Measurements from ENCODE around the gene HOXC4.

The HOXC4 gene

GRCh38 chr12:54048406-54049093 is 5.1 kb upstream of the HOXC4 start:
- H3K9me3 Mint-ChIP-seq = no peaks in the 10 kb centered on the region

GRCh38 chr12:54049108-54049507 is 4.5 kb upstream of the HOXC4 start:
- peaks cover 43% of the 10 kb centered on the region for H3K27me3 Mint-ChIP-seq (ENCODE audit: low read depth)
- H3K4me3 Mint-ChIP-seq = peak overlapping the region in 2 of 3 experiments; percentile 48 to 64
- TF ChIP-seq, protein P1, sequence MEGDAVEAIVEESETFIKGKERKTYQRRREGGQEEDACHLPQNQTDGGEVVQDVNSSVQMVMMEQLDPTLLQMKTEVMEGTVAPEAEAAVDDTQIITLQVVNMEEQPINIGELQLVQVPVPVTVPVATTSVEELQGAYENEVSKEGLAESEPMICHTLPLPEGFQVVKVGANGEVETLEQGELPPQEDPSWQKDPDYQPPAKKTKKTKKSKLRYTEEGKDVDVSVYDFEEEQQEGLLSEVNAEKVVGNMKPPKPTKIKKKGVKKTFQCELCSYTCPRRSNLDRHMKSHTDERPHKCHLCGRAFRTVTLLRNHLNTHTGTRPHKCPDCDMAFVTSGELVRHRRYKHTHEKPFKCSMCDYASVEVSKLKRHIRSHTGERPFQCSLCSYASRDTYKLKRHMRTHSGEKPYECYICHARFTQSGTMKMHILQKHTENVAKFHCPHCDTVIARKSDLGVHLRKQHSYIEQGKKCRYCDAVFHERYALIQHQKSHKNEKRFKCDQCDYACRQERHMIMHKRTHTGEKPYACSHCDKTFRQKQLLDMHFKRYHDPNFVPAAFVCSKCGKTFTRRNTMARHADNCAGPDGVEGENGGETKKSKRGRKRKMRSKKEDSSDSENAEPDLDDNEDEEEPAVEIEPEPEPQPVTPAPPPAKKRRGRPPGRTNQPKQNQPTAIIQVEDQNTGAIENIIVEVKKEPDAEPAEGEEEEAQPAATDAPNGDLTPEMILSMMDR (IDR thresholded peaks at IDR 0.05; ENCODE audit: unreplicated experiment in 3 of 3) = no peak
- peaks cover 87% of the 10 kb centered on the region for H3K4me1 Mint-ChIP-seq
- no peaks in the 10 kb centered on the region for H3K9me3 Mint-ChIP-seq
- H3K27ac Mint-ChIP-seq = peak overlapping the region; percentile 29 to 93 (median 90)
- H3K36me3 Mint-ChIP-seq (ENCODE audit: low read depth) = peaks cover 19% of the 10 kb centered on the region

More at GRCh38 chr12:54048406-54049093, 5.1 kb upstream of the HOXC4 start:
- Mint-ChIP-seq H3K27me3 (ENCODE audit: low read depth) (peaks cover 47% of the 10 kb centered on the region), H3K27ac (peak overlapping the region; percentile 29 to 93 (median 90)), H3K36me3 (ENCODE audit: low read depth) (peaks cover 19% of the 10 kb centered on the region), H3K4me3 (peak overlapping the region; percentile 34 to 64 (median 48)), H3K4me1 (peaks cover 89% of the 10 kb centered on the region)
- TF ChIP-seq, protein P1 (IDR thresholded peaks at IDR 0.05; ENCODE audit: unreplicated experiment in 3 of 3) = no peak

GRCh38 chr12:54050482-54050810 is 3.2 kb upstream of the HOXC4 start:
- peaks cover 44% of the 10 kb centered on the region for H3K27me3 Mint-ChIP-seq (ENCODE audit: low read depth)
- H3K4me3 Mint-ChIP-seq = peak overlapping the region; percentile 44 to 69 (median 66)
- peaks cover 85% of the 10 kb centered on the region for H3K4me1 Mint-ChIP-seq
- peaks cover 19% of the 10 kb centered on the region for H3K36me3 Mint-ChIP-seq (ENCODE audit: low read depth)
- peak overlapping the region; percentile 61 to 93 (median 90) for H3K27ac Mint-ChIP-seq
- no peaks in the 10 kb centered on the region for H3K9me3 Mint-ChIP-seq
- TF ChIP-seq, protein P1 (IDR thresholded peaks at IDR 0.05; ENCODE audit: unreplicated experiment in 3 of 3) = no peak

- Mint-ChIP-seq H3K27ac (peak overlapping the region; percentile 79 to 93 (median 90)), H3K36me3 (ENCODE audit: low read depth) (peaks cover 24% of the 10 kb centered on the region)
- TF ChIP-seq, protein P1 (IDR thresholded peaks at IDR 0.05; ENCODE audit: unreplicated experiment in 3 of 3) = no peak
Measured at GRCh38 chr12:54051026-54051842, 2.4 kb upstream of the HOXC4 start.

GRCh38 chr12:54051874-54052437 is 1.7 kb upstream of the HOXC4 start:
- H3K4me1 Mint-ChIP-seq = peaks cover 86% of the 10 kb centered on the region
- peak overlapping the region; percentile 62 to 83 (median 69) for H3K4me3 Mint-ChIP-seq
- TF ChIP-seq, protein P1 (IDR thresholded peaks at IDR 0.05; ENCODE audit: unreplicated experiment in 3 of 3) = no peak
- H3K27ac Mint-ChIP-seq = peak overlapping the region; percentile 79 to 90 (median 86)
- no peaks in the 10 kb centered on the region for H3K9me3 Mint-ChIP-seq
- peaks cover 23% of the 10 kb centered on the region for H3K36me3 Mint-ChIP-seq (ENCODE audit: low read depth)
- peaks cover 35% of the 10 kb centered on the region for H3K27me3 Mint-ChIP-seq (ENCODE audit: low read depth)

More at GRCh38 chr12:54051026-54051842, 2.4 kb upstream of the HOXC4 start:
- H3K27me3 Mint-ChIP-seq (ENCODE audit: low read depth) = peaks cover 39% of the 10 kb centered on the region
- peak overlapping the region; percentile 10 to 69 (median 62) for H3K4me3 Mint-ChIP-seq
- peaks cover 85% of the 10 kb centered on the region for H3K4me1 Mint-ChIP-seq
- no peaks in the 10 kb centered on the region for H3K9me3 Mint-ChIP-seq
